ENCODE measurements around the gene RPS18.

RPS18 gene

GRCh38 chr6:33315793-33316602 is 44.1 kb downstream of the RPS18 start:
- no peak for DNase-seq

- DNase-seq = no peak
These were observed 44.9 kb downstream of the RPS18 start for GRCh38 chr6:33316603-33317418.

- no peak for DNase-seq
These were observed 45.5 kb downstream of the RPS18 start for GRCh38 chr6:33317419-33317668.

GRCh38 chr6:33317669-33318425 is 46.0 kb downstream of the RPS18 start, which contains the start of gene ZBTB22:
ZBTB22 (minus strand) TSS chr6:33317744; CDS start chr6:33316916, 828 bp downstream.
- peak; percentile 96 for DNase-seq

- DNase-seq = no peak
These were observed 46.7 kb downstream of the RPS18 start for GRCh38 chr6:33318426-33319073.

- DNase-seq = no peak
These were observed 48.1 kb downstream of the RPS18 start for GRCh38 chr6:33319939-33320314.

- DNase-seq = no peak
These were observed 48.7 kb downstream of the RPS18 start for GRCh38 chr6:33320315-33321181.

GRCh38 chr6:33321227-33321626 is 49.4 kb downstream of the RPS18 start:
- no peak for DNase-seq

GRCh38 chr6:33323623-33323948 is 51.7 kb downstream of the RPS18 start:
- DNase-seq = no peak

- no peak for DNase-seq
These were observed 52.2 kb downstream of the RPS18 start for GRCh38 chr6:33324125-33324524.

Data from NCI-H774 (cell line).